H1 (cell line): Measurements from ENCODE around the gene PRUNE1. TPM values are rescaled to one million over a fixed set of nuclear protein-coding genes. Genes with fewer than 3 reads are reported as not detected.

ENCODE experiments used
- CTCF ChIA-PET: fragments of 300-600 bp; sonication (Branson Sonifier 250); formaldehyde crosslinking; loops from one replicate; lab custom pipeline; 2021; ENCODE audit not compliant: partially characterized antibody; lab: Charles Lee
- POLR2A ChIA-PET: fragments of 300-600 bp; sonication (Branson Sonifier 250); formaldehyde crosslinking; loops from one replicate; lab custom pipeline; 2021; ENCODE audit warnings: inconsistent platforms; ENCODE audit not compliant: partially characterized antibody; lab: Charles Lee
- DNase-seq, 2 experiments: peaks; one replicate each; pipeline versions ENCODE4 v3.0.0 to v3.0.0-alpha.2; 2010 to 2022; ENCODE audit warnings: low spot score in 2 of 2, low read depth in 1 of 2, mixed read lengths in 1 of 2
- FAIRE-seq: peaks from 2 replicates; lab custom pipeline; 2011; peaks lifted over from hg19 to GRCh38; lab: Jason Lieb, UNC
- H2AFZ ChIP-seq: 2 replicates; pipeline ENCODE4 v1.8.1; 2012; ENCODE audit warnings: low read length, inconsistent platforms
- H2AK5ac ChIP-seq: 2 replicates; pipeline ENCODE4 v1.6.1; 2013; ENCODE audit warnings: low read depth, low read length
- H2BK120ac ChIP-seq: replicated peaks from 2 replicates; pipeline ENCODE3; 2013; ENCODE audit warnings: low read depth, low read length, inconsistent platforms
- H2BK12ac ChIP-seq: 2 replicates; pipeline ENCODE4 v1.6.1; 2013; ENCODE audit warnings: low read depth, low read length
- H2BK15ac ChIP-seq: 2 replicates; pipeline ENCODE4 v1.6.1; 2013; ENCODE audit warnings: low read length
- H2BK20ac ChIP-seq: 2 replicates; pipeline ENCODE4 v1.6.1; 2013; ENCODE audit warnings: low read length
- H2BK5ac ChIP-seq: 2 replicates; pipeline ENCODE4 v1.6.1; 2013; ENCODE audit warnings: low read depth, low read length
- H3K14ac ChIP-seq: 2 replicates; pipeline ENCODE4 v1.6.1; 2013; ENCODE audit warnings: inconsistent platforms; ENCODE audit not compliant: insufficient read length
- H3K18ac ChIP-seq: 2 replicates; pipeline ENCODE4 v1.6.1; 2013; ENCODE audit warnings: low read length; ENCODE audit errors: extremely low read depth
- H3K23ac ChIP-seq: 2 replicates; pipeline ENCODE4 v1.6.1; 2013; ENCODE audit warnings: inconsistent platforms; ENCODE audit not compliant: insufficient read length
- H3K23me2 ChIP-seq: 2 replicates; pipeline ENCODE4 v1.6.1; 2013; ENCODE audit warnings: low read depth, low read length
- H3K27ac ChIP-seq: 2 replicates; pipeline ENCODE4 v1.6.1; 2011; ENCODE audit warnings: low read depth, low read length, inconsistent platforms
- H3K27me3 ChIP-seq, 4 experiments: replicated peaks in 1 of 4; 1 replicate in 1 of 4; 2 replicates in 3 of 4; pipeline versions ENCODE4 v1.6.1 to v1.8.1; 2011 to 2013; ENCODE audit warnings: low read length in 3 of 4, mild to moderate bottlenecking in 3 of 4, inconsistent platforms in 2 of 4, mixed read lengths in 2 of 4, moderate library complexity in 1 of 4; ENCODE audit not compliant: control insufficient read depth in 3 of 4, insufficient read depth in 3 of 4; ENCODE audit errors: extremely low read depth in 1 of 4
- H3K36me3 ChIP-seq, 4 experiments: 2 replicates each; pipeline versions ENCODE4 v1.6.1 to v1.8.1; 2011 to 2013; ENCODE audit warnings: mild to moderate bottlenecking in 4 of 4, low read length in 3 of 4, moderate library complexity in 2 of 4, control low read depth in 1 of 4, inconsistent platforms in 1 of 4; ENCODE audit not compliant: insufficient read depth in 4 of 4, control insufficient read depth in 2 of 4
- H3K4ac ChIP-seq: replicated peaks from 2 replicates; pipeline ENCODE3; 2013; ENCODE audit warnings: low read length, low read depth, mixed read lengths, inconsistent platforms; ENCODE audit not compliant: insufficient read length
- H3K4me1 ChIP-seq, 4 experiments: replicated peaks in 1 of 4; 1 replicate in 1 of 4; 2 replicates in 3 of 4; pipeline versions ENCODE4 v1.6.1 to v1.8.1; 2011 to 2013; ENCODE audit warnings: low read length in 3 of 4, inconsistent platforms in 2 of 4, mixed read lengths in 1 of 4; ENCODE audit not compliant: insufficient read depth in 4 of 4, control insufficient read depth in 3 of 4
- H3K4me2 ChIP-seq, 2 experiments: 2 replicates each; pipeline versions ENCODE4 v1.6.1 to v1.8.1; 2011 to 2013; ENCODE audit warnings: low read depth in 2 of 2, low read length in 2 of 2, control low read depth in 1 of 2, inconsistent platforms in 1 of 2, mild to moderate bottlenecking in 1 of 2; ENCODE audit not compliant: insufficient read depth in 1 of 2
- H3K4me3 ChIP-seq, 4 experiments: fragments of 200-600, 300-600 bp in 1 of 4; sonication (generic), shearing (Covaris generic), sonication (Bioruptor Twin) in 1 of 4; 2 replicates each; pipeline versions ENCODE4 v1.5.1 to v1.8.1; 2011 to 2016; ENCODE audit warnings: low read length in 4 of 4, low read depth in 3 of 4, control low read depth in 2 of 4, inconsistent platforms in 2 of 4, mild to moderate bottlenecking in 2 of 4, mixed read lengths in 1 of 4, moderate library complexity in 1 of 4; ENCODE audit not compliant: insufficient read depth in 2 of 4; ENCODE audit errors: extremely low read depth in 1 of 4
- H3K56ac ChIP-seq: replicated peaks from 2 replicates; pipeline ENCODE3; 2013; ENCODE audit warnings: low read depth, mild to moderate bottlenecking, mixed read lengths, low read length, inconsistent platforms; ENCODE audit not compliant: insufficient read length
- H3K79me1 ChIP-seq: 2 replicates; pipeline ENCODE4 v1.6.1; 2013; ENCODE audit warnings: low read depth, low read length, control low read depth
- H3K79me2 ChIP-seq, 2 experiments: 2 replicates each; pipeline versions ENCODE4 v1.6.1 to v1.8.1; 2012 to 2013; ENCODE audit warnings: low read length in 2 of 2, mild to moderate bottlenecking in 2 of 2, inconsistent platforms in 1 of 2; ENCODE audit not compliant: insufficient read depth in 2 of 2, control insufficient read depth in 1 of 2
- H3K9ac ChIP-seq, 4 experiments: replicated peaks in 1 of 4; 1 replicate in 1 of 4; 2 replicates in 3 of 4; pipeline versions ENCODE4 v1.6.1 to v1.8.1; 2011 to 2013; ENCODE audit warnings: low read depth in 3 of 4, low read length in 3 of 4, control low read depth in 2 of 4, mild to moderate bottlenecking in 2 of 4, moderate library complexity in 2 of 4, inconsistent platforms in 1 of 4; ENCODE audit errors: extremely low read depth in 1 of 4
- H3K9me3 ChIP-seq, 2 experiments: 2 replicates each; pipeline versions ENCODE4 v1.6.1 to v1.8.1; 2012 to 2013; ENCODE audit warnings: mild to moderate bottlenecking in 2 of 2, moderate library complexity in 2 of 2, control low read depth in 1 of 2, inconsistent platforms in 1 of 2, low read depth in 1 of 2, low read length in 1 of 2, mixed read lengths in 1 of 2; ENCODE audit not compliant: insufficient read depth in 2 of 2
- H4K20me1 ChIP-seq, 2 experiments: replicated peaks in 1 of 2; 2 replicates each; pipeline versions ENCODE3 to v1.8.1; 2011 to 2013; ENCODE audit warnings: inconsistent platforms in 2 of 2, low read length in 2 of 2, mild to moderate bottlenecking in 1 of 2; ENCODE audit not compliant: insufficient read depth in 2 of 2, control insufficient read depth in 1 of 2
- H4K5ac ChIP-seq: 2 replicates; pipeline ENCODE4 v1.6.1; 2013; ENCODE audit warnings: low read length, low read depth, mixed read lengths, inconsistent platforms; ENCODE audit not compliant: insufficient read length
- H4K8ac ChIP-seq: 2 replicates; pipeline ENCODE4 v1.8.0; 2013; ENCODE audit warnings: mild to moderate bottlenecking, moderate library complexity, low read length, inconsistent platforms; ENCODE audit not compliant: insufficient read depth; ENCODE audit errors: extremely low read depth
- H4K91ac ChIP-seq: replicated peaks from 2 replicates; pipeline ENCODE3; 2013; ENCODE audit warnings: low read length, mixed read lengths, inconsistent platforms; ENCODE audit not compliant: insufficient read length
- EP300 ChIP-seq, 2 experiments: IDR thresholded peaks; 1 replicate in 1 of 2; 2 replicates in 1 of 2; pipeline ENCODE4 v1.6.1; 2011 to 2012; ENCODE audit warnings: low read depth in 2 of 2, low read length in 2 of 2, mild to moderate bottlenecking in 2 of 2, borderline replicate concordance in 1 of 2, inconsistent platforms in 1 of 2, moderate library complexity in 1 of 2
- GABPA ChIP-seq: IDR thresholded peaks from 2 replicates; pipeline ENCODE4 v1.6.1; 2011; ENCODE audit warnings: mild to moderate bottlenecking, low read length, moderate library complexity, borderline replicate concordance; ENCODE audit not compliant: insufficient read depth
- PHF8 ChIP-seq: fragments of 200-600 bp; sonication (generic); conservative IDR thresholded peaks from 2 replicates; pipeline ENCODE4 v1.7.1; 2012; ENCODE audit warnings: low read depth, mild to moderate bottlenecking, inconsistent platforms, low read length, moderate library complexity
- SIRT6 ChIP-seq: IDR thresholded peaks from one replicate; pipeline ENCODE4 v1.7.1; 2012; ENCODE audit warnings: low read length, inconsistent platforms
- ZNF274 ChIP-seq: IDR thresholded peaks from 2 replicates; pipeline ENCODE4 v1.7.0; 2012; ENCODE audit warnings: low read length, borderline replicate concordance; ENCODE audit errors: extremely low read depth
- WGBS, 2 experiments: shearing (Covaris generic) in 1 of 2; methylation state at CpG; one replicate each; pipeline versions ENCODE4 v1.1.6 to v1.1.7; 2013 to 2015; ENCODE audit warnings: low lambda C conversion rate in 2 of 2, mixed read lengths in 2 of 2, inconsistent platforms in 1 of 2, low coverage in 1 of 2, missing lambda C conversion rate in 1 of 2; ENCODE audit not compliant: insufficient replicate concordance in 2 of 2, insufficient coverage in 1 of 2, insufficient read length in 1 of 2; ENCODE audit errors: extremely low coverage in 1 of 2, missing lambda C conversion rate in 1 of 2; 5-methylcytosine and 5-hydroxymethylcytosine counted together
- polyA plus RNA-seq, 7 experiments: library from polyadenylated mRNA; depleted of rRNA in 3 of 7; stranded (reverse) in 5 of 7; unstranded in 2 of 7; fragments of >200 nt in 5 of 7; fragments of 200-250 nt in 2 of 7; gene quantifications; 1 replicate in 5 of 7; 2 replicates in 1 of 7; 4 replicates in 1 of 7; pipeline versions ENCODE4 v1.2.1 to v1.2.3, GENCODE V29; 2011 to 2013; ENCODE audit warnings: missing spikeins in 2 of 7, mixed read lengths in 2 of 7
- total RNA-seq: library from RNA; stranded (reverse); fragmentation: NEBNext Ultra II Directional; extraction: Animal tissue kit (Norgen Biotek cat#: 25700); gene quantifications from 2 replicates; pipeline ENCODE4 v1.2.1, GENCODE V29; 2021
- TF ChIP-seq, protein P1 (sequence below): IDR thresholded peaks from 2 replicates; pipeline ENCODE4 v1.6.1; 2011; ENCODE audit warnings: low read length, improper control_type of control experiment
- TF ChIP-seq, protein P2 (sequence below): IDR thresholded peaks from 2 replicates; pipeline ENCODE4 v1.6.1; 2012; ENCODE audit warnings: low read length, inconsistent platforms

Gene PRUNE1
- total and polyA plus RNA-seq, 2 of the 8 experiments (the other 6 are each of a cell fraction or from before 2014, with no cell fraction given) = 32.8 to 54.2 TPM

DNA sequence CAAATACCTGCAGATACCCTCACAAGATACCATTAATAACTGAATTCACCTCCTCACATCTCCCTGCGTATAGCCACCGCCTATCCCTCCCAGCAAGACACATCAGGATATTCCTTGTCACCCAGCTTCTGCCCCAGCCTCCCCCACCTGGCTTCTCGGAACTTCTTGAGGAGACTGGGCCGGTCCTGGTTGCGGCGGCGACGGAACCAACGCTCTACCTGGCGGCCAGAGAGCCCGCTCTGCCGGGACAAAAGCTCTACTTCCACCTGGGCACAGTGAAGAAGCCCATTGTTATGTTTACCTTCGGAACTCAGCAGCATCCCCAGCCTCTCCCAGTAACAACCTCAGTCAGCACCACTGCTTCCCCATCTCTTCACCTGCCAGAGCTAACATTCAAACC lies 40.3 kb upstream of the PRUNE1 start:
- peaks cover 18 to 22% of the 10 kb centered on the region in 2 experiments for H4K20me1 ChIP-seq
- POLR2A ChIA-PET = interaction anchor here (1.0 to 10.5 kb wide), 6 partner anchors 7 to 198 kb away, joined by 3 to 133 read pairs (median 32); partner anchors contain the start of genes ANXA9, CERS2, LYSMD1 and MINDY1

More for the DNA sequence above, 40.3 kb upstream of the PRUNE1 start:
- Histone ChIP-seq H4K8ac (no peak overlapping the region), H3K23ac (no peak overlapping the region), H4K5ac (no peak overlapping the region), H2AK5ac (no peak overlapping the region), H3K56ac (no peak overlapping the region), H3K4me2 (no peak overlapping the region), H3K36me3 (peaks cover 24 to 62% (median 54%) of the 10 kb centered on the region in 4 experiments), H2AFZ (no peak overlapping the region), H3K4me1 (peaks cover 11 to 25% (median 17%) of the 10 kb centered on the region in 4 experiments), H4K91ac (no peak overlapping the region), H3K14ac (no peak overlapping the region), H2BK15ac (no peak overlapping the region), H3K18ac (no peak overlapping the region), H2BK120ac (no peak overlapping the region), H3K9me3 (no peaks in the 10 kb centered on the region; a peak in 1 of 4 replicates), H2BK20ac (no peak overlapping the region), H3K27me3 (no peaks in the 10 kb centered on the region), H2BK5ac (no peak overlapping the region), H3K4ac (no peak overlapping the region), H3K23me2 (no peaks in the 10 kb centered on the region), H2BK12ac (no peak overlapping the region), H3K9ac (no peak overlapping the region), H3K79me1 (peaks cover 15% of the 10 kb centered on the region), H3K4me3 (no peak overlapping the region), H3K79me2 (peaks cover 21 to 45% of the 10 kb centered on the region in 2 experiments), H3K27ac (no peak overlapping the region)
- TF ChIP-seq SIRT6 = no peak
- TF ChIP-seq, protein P1, sequence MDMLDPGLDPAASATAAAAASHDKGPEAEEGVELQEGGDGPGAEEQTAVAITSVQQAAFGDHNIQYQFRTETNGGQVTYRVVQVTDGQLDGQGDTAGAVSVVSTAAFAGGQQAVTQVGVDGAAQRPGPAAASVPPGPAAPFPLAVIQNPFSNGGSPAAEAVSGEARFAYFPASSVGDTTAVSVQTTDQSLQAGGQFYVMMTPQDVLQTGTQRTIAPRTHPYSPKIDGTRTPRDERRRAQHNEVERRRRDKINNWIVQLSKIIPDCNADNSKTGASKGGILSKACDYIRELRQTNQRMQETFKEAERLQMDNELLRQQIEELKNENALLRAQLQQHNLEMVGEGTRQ = no peak
- TF ChIP-seq, protein P2, sequence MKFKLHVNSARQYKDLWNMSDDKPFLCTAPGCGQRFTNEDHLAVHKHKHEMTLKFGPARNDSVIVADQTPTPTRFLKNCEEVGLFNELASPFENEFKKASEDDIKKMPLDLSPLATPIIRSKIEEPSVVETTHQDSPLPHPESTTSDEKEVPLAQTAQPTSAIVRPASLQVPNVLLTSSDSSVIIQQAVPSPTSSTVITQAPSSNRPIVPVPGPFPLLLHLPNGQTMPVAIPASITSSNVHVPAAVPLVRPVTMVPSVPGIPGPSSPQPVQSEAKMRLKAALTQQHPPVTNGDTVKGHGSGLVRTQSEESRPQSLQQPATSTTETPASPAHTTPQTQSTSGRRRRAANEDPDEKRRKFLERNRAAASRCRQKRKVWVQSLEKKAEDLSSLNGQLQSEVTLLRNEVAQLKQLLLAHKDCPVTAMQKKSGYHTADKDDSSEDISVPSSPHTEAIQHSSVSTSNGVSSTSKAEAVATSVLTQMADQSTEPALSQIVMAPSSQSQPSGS = no peak
- TF ChIP-seq PHF8 = no peak
- no peak for TF ChIP-seq ZNF274
- no peak for TF ChIP-seq GABPA
- no peak for TF ChIP-seq EP300 (IDR thresholded peaks at IDR 0.05; ENCODE audit: borderline replicate concordance in 1 of 2, low read depth in 2 of 2, low read length in 2 of 2)
- no peak for DNase-seq
- 96% methylated on average over 13 of the region's 13 CpGs; no CpG with 5 or more reads in 1 of the 2 experiments for WGBS, 2 experiments
- no peak for FAIRE-seq
- CTCF ChIA-PET = interaction anchor here (0.8 to 4.3 kb wide), 5 partner anchors 10 to 38 kb away, joined by 3 to 34 read pairs (median 3); partner anchors contain the start of genes ANXA9 and MINDY1
